HG03354 (cell line): Measurements from ENCODE around the gene WFIKKN2.

Experiments
- ATAC-seq: cut with Tn5 transposase; IDR thresholded peaks from one replicate; pipeline ENCODE4 v1.9.1; 2021; ENCODE audit warnings: mild to moderate bottlenecking; ENCODE audit not compliant: unreplicated experiment, poor library complexity, severe bottlenecking

The WFIKKN2 gene

DNA sequence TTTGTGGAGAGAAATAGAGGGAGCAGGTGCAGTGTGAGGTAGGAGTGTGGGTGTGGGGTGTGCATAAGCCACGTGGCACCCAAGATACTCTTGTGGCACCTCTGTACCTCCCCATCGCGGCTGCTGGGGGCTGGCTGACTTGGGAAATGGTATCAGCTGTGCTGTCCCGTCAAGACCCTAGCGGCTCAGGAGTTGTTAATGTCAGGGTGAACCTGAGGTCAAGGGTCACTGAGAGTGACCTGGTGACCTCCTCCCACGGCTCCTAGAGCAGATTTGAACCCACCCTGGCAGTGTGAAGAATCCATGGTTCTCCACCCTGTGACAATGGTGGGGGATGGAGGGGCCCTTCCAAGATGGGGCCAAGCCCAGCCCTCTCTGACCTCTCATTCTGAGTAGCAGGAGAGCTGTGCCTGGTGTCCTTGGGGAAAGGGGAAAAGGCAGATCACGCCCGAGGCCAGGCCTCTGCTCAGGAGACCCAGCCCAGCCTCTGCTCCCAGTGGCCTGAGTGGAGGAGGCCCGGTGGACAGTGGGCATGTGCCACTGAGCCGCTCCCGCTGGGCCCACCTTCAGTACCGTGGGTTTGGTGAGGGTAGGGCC is 3.0 kb upstream of the WFIKKN2 start:
- no peak for ATAC-seq

DNA sequence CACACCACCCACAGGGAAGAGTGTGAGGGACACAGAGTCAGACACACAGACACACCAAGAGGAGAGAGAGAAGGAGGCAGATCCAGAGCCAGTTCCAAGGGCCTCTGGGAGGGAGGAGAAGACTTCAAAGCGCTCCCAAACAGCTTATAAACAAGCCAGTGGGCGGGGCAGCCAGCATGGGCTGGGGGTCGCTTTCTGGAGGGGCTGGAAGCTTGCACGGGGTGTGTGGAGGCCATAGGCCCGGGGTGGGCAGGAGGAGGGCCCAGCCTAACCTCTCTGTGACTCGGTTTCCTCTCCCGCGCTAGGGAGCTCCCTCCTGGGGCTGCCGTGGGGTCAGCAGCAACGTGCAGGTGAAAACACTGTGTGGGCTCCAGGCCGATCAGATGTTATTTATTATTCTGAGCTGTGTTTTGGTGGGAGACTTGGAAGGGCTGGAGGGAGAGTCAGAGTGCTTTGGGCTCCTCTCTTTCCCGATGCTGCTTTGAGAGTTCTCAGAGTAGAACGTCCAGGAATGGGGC is 2.5 kb upstream of the WFIKKN2 start:
- ATAC-seq: no peak

DNA sequence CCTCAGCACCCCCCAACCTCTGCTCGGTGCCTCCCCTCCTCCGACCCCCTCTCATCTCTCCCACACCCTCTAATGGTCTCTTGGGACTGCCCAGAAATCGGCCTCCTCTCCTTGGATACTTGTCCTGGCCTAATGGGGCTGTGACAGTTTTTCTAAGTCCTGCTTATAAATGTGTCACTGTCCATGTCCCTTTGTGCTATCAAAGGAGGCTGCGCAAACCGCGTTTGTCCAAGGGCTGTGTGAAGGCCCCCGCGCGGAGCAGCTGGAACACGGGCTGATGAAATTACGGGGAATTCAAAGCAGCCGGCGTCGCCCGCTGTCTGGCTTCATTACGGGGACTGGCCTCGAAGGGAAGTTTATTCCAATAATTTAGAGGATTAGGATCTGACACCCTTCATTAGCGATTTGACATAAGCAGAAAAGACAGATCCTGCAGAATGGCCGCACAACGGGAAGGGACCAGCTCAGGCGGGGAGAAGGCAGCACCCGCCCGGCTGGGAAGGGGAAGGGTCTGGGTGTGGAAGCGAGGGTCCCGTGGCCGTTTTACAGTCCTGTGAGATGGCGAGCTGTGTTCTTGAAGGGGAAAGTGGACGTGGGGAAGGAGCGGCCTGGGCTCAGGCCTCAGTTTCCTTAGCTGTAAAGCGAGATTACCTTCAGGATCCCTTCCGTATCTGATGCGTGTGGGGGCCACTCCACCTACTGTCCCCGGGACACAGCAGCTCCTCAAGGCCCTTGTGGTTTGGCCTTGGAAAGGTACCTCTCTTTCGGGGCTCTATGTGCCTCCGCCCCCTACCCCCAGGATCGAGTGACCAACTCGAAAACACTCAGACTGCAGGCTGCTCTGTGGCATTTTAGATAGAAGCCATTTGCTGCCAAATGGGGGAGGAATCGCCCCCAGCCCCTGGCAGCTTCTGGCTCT is 1.6 kb upstream of the WFIKKN2 start:
- ATAC-seq: no peak

DNA sequence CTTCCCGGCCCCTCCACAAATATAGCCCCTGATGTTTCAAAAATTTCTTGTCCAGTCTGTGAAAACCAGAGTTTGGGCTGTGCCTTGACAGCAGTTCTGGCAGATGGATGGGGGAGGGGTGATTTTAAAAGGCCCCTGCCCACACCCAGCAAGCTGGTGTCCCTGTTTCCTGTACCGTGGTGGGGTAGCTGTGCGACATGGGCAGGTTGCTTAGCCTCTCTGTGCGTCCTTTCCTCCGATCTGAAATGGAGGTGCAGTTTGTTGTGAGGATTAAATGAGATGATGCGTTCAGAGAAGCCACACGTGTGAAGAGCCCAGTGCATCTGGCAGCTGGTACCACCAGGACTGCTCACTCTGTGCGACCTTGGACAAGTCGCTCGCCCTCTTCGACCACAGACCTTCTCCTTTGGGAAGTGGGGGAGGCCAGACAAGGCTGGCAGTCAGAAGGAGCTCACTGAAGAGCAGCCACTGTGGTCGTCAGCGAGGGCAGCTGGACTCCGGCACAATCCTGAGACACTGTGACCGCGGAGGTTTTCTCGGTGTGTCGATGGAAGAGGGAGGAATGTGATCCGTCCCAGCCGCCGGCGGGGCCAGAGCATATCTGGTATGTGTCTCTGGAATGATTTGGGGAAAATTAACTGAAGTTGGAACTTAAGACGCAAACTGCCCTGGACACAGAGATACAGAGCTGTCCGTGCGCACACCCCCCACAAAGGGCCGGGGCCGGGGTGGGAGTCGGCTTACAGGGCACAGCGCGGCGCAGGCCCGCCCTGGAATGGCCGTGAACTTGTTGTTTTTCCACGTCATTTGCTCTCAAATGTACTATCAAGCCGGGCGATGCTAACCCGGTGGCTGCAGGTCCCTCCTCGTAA is 721 bp upstream of the WFIKKN2 start:
- no peak for ATAC-seq

DNA sequence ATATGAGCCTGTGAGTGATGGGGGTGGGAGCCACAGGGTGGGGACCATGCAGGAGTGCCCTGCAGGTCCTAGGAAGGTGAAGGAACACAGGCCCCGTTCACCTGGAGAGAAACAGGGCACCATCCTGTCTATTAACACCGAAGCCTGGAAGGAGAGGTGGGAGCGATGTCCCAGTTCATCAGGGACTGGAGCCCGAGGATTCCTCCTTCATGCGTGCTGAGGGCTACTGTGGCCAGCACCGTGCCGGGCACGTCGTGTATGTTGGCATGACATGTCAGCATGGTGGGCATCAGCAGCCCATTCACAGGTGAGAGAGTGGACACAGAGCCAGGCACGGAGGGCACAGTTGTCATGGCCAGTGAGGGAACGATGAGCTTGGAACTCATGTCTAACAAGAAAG is 1.4 kb downstream of the WFIKKN2 start:
- ATAC-seq: no peak

DNA sequence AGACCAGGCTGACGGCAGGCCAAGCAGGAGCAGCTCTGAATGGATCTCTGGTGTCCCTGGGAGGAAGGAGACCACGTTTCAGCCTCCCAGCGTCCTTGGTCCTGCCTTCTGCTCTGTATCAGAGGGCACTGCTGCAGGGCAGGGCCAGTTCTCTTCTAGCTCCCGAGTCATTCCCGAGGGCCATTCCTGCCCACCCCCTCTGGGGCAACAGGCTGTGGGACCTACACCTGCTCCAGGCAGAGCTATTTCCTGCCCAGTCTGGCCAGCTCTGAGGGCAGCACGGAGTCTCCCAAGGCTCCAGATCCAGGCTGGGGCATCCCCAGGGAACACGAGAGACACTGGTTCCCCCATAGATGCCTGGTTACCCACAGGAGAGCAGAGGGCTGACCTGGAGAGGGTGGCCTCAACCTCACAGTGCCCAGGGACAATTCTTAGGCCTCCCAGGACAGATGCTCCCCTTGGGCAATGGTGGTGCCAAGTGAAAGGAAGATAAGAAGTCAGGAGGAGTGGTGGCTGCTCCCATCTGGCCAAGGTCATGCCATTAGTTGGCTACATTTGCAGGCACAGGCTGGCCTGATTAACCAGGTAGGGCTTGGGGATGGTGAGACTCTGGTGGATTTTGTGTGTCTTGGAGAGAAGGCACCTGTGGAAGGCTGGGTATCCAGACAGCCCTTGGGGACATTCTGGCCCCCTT is 2.0 kb downstream of the WFIKKN2 start:
- ATAC-seq: no peak

DNA sequence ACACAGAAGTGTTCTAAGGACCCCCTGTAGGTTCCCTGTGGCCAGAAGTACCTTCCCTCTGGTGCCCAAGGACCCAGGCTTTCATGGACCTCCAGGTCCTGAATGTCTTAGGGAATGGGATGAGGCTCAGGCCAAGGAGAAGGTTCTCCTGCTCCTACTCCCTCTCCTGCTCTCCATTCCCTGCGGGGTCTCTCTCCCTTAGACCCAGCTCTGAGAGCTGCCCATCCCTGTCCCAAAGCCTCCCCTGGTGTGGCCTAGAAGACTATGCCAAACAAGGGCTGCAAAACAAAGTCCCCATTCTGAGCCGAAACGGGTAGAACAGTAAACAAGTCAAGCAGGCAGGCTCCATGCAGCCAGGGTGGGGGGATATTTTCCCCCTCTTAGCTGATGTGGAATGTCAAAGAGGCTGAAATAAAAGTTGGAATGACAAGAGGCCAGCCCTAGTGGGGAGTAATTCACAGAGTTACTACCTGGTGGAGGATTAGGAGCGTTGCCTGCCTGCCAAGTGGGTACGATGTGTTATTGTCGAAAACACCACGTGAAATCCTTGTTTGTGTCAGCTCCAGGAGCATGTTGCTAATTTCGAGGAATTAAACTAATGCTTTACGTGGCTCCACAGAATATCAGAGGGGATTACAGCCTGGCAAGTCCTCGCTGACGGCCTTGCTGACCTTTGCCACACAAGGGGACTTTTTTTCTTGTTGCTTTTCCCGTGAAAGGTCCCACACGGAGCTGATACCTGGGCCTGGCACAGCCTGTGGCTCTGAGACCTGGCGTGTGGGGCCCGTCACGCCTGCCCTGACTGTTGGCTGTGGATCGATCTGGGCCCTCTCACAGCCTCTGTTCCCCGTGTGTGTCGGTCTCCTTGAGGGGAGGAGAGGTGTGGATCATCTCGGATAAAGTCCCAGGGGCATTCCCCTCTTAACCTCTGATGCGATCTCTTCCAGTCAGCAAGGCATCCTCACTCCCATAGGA is 2.9 kb downstream of the WFIKKN2 start:
- ATAC-seq: no peak

DNA sequence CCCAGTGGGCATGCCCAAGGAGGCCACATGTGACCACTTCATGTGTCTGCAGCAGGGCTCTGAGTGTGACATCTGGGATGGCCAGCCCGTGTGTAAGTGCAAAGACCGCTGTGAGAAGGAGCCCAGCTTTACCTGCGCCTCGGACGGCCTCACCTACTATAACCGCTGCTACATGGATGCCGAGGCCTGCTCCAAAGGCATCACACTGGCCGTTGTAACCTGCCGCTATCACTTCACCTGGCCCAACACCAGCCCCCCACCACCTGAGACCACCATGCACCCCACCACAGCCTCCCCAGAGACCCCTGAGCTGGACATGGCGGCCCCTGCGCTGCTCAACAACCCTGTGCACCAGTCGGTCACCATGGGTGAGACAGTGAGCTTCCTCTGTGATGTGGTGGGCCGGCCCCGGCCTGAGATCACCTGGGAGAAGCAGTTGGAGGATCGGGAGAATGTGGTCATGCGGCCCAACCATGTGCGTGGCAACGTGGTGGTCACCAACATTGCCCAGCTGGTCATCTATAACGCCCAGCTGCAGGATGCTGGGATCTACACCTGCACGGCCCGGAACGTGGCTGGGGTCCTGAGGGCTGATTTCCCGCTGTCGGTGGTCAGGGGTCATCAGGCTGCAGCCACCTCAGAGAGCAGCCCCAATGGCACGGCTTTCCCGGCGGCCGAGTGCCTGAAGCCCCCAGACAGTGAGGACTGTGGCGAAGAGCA is 4.4 kb downstream of the WFIKKN2 start:
- no peak for ATAC-seq

DNA sequence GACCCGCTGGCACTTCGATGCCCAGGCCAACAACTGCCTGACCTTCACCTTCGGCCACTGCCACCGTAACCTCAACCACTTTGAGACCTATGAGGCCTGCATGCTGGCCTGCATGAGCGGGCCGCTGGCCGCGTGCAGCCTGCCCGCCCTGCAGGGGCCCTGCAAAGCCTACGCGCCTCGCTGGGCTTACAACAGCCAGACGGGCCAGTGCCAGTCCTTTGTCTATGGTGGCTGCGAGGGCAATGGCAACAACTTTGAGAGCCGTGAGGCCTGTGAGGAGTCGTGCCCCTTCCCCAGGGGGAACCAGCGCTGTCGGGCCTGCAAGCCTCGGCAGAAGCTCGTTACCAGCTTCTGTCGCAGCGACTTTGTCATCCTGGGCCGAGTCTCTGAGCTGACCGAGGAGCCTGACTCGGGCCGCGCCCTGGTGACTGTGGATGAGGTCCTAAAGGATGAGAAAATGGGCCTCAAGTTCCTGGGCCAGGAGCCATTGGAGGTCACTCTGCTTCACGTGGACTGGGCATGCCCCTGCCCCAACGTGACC is 5.0 kb downstream of the WFIKKN2 start:
- no peak for ATAC-seq

DNA sequence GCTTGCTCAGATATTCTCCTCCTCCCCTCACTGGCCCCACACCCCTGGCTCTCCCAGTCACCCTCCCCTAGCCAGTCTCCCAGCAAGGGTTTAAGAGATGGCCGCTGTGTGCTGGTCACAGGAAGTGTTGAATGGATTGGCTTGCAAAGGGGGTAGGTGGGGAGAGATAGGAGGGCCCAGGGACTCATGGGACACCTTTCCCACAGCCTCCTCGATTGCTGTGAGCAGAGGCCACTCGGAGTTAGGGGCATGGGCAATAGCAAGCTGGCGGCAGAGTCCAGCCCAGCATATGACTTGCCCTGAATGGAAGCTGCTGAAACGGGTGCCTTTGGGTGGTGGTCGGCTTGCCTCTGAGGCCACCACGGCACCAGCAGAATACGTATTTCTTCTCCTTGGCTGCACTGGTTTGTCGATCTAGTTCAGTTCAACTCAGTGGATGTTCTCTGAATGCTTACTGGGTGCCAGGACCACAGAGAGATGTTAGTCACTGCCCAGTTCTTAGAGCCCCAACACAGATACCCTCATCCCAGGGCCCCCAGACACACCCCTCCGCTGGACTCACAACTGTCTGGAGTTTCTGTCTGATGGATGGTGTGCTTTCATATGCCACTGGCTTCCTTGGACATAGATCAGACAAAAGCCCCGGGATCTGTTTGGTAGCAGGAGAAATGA is 6.0 kb downstream of the WFIKKN2 start:
- ATAC-seq: no peak

DNA sequence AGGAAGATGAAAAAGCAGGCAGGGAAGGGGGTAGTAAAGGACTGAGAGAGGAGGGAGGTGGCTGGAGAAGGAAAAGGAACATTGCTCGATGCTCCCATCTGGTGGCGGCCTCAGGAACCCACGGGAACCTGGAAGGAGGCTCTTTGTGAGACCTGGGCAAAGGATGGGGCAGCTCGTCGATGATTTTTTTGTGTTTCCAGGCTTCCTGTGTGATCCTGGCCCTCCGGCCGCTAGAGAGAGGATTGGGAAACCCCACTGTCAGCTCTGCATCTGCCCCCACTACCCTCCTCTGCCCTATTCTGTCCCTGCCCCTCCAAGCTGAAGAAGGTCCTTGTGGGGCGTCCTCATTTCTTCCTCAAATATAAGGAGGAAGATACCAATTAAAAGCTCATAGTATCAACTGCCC is 6.6 kb downstream of the WFIKKN2 start:
- no peak for ATAC-seq

DNA sequence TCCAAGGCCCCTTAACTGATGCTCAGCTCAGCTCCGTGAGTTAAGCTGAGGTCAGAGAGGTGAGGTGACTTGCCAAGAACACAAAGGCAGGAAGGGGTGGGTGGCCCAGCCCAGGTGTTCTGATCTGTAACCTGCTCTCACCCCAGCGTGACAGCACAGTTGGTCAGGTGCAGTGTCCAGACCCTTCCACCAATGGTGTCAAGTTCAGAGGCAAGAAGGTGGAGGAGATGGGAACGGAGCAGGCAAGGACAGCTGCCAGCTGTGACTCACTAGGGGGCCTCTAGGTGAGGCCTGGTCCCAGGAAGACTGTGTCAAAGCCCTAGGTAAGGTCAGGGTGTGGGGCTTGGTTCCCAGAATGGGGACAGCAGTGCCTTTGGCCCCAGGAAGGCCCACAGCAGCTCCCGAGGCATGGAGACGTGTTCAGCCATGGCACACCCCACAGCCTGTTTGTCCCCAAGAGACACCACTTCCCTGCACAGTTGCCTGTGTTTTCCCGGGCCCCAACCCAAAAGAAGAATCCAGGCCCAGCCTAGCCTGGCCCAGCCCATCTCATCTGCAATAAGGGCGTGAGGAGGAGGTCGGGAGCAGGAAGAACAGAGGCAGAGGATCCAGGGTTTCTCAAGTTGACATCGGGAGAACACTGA is 7.2 kb downstream of the WFIKKN2 start:
- ATAC-seq: no peak

DNA sequence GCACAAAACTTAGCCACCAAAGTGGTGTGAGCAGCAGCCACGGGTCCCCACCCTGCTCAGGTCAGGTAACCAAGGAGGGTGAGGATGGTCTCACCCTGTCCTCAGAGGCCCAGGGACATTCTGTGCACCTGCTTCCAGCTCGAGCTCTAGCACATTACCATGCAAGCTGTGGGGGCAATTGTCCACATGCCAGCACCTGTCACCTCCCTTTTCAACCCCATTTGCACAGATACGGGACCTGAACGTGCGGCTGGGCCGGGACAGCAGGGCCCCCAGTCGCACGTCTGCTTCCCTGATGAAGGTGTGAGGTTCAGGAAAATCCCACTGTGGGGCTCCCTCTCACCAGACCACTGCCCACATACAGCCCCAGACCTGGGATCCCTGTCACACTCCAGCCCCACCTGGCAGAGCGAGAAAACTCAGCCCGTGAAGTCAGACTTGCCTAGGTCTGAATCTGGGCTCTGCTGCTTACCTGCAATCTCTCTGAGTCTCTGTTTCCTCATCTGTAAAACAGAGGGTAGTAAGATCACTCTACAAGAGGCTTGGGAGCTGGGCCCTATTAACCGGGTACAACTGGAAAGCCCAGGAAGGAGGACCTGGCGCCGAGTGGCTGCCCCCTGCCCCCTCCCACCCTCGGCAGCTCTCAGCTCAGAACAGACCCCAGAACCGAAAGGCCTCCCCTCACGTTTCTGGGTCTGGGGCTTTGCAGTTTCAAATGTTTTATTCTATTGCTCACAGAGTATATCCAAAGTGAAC is 7.9 kb downstream of the WFIKKN2 start:
- no peak for ATAC-seq

DNA sequence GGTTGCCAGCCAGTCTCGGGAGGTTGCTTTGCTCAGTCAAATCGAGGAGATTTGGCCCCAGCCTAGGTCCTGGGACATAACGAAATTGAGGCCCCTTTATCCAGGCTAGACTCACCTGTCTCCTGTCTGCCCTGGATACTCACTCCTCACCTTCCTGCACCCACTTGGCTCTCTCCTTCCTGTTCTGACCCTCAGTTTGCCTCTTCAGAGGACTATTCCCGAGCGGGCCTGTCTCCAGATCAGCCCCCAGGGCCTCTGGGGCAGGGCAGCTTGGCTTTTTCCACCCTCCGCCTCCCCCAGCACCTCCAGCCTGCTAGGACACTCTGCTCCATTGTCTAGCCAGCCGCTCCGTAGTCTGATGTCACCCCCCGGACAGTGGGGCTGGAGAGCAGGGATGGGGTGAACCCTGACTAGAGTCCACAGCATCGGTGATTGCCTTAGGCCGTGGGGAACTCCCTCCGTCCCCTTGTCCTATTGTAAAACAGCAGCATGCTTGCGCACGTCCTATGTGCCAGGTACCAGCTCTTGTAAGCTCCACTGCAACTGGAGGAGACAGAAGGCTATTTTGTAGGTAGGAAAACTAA is 8.8 kb downstream of the WFIKKN2 start:
- ATAC-seq: no peak

DNA sequence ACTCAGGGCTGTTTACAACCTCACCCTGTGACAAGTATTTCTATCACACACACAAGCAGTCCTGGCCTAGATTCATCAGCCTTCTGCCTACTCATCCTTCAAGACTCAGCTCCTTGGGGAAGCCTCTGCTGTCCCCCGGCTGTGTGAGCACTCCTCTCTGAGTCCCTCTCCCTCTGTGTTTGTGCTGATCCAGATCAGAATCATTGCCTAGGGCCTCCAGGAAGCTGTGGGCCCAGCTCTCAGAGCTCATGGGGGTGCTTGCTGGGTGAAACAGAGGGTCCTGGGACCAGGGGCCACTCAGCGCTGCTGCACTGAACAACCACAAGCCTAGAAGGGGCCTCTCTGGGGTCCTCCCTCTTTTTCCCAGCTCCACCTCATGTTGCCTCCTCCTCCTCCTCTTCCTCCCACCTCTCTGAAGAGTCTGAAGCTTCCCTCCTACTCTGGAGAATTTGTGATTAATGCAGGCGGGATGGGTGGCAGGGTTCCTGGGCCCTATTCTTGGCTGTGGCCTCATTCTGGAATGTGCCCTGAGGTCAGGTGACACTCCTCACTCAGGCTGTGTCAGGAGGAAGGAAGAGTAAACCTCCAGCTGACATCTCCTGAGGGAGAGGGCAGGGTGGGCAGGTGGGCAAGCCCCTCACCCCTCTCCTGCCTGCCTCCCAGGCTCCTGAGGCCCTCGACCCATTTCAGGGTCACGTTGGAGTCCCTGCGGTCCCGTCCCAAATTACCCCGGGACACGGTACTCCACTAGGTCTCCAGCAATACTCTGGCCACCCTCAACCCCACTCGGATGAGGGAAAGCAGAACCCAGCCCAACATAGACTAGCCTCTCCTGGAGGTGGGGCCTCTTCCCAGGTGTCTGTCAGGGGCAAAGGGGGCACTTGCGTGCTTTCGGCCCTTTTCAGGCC is 10.1 kb downstream of the WFIKKN2 start:
- no peak for ATAC-seq
